DOHH2 (cell line): ENCODE measurements around the gene HSDL1.

Experiments used
- H3F3A ChIP-seq: fragments of 200-600 bp; sonication (generic), shearing (Covaris generic); 2 replicates; pipeline ENCODE4 v1.6.0; 2016; ENCODE audit warnings: antibody characterized with exemption, mild to moderate bottlenecking; ENCODE audit not compliant: control insufficient read depth, insufficient read depth
- H3K27ac ChIP-seq: fragments of 200-600 bp; sonication (generic); 2 replicates; pipeline ENCODE4 v1.5.1; 2014; ENCODE audit warnings: low read depth, mild to moderate bottlenecking, low read length, moderate library complexity
- H3K27me3 ChIP-seq: fragments of 200-600 bp; sonication (generic); 2 replicates; pipeline ENCODE4 v1.6.1; 2014; ENCODE audit warnings: mild to moderate bottlenecking, low read length, mixed read lengths; ENCODE audit not compliant: control insufficient read depth
- H3K36me3 ChIP-seq: fragments of 200-600 bp; sonication (generic); 2 replicates; pipeline ENCODE4 v1.6.1; 2014; ENCODE audit warnings: mild to moderate bottlenecking, low read length, moderate library complexity, mixed read lengths; ENCODE audit not compliant: control insufficient read depth
- H3K4me1 ChIP-seq: fragments of 200-600 bp; sonication (generic); 2 replicates; pipeline ENCODE4 v1.6.1; 2014; ENCODE audit warnings: mild to moderate bottlenecking, low read length, mixed read lengths; ENCODE audit not compliant: control insufficient read depth
- H3K4me2 ChIP-seq: fragments of 200-600 bp; sonication (generic); 2 replicates; pipeline ENCODE4 v1.6.0; 2014; ENCODE audit warnings: mild to moderate bottlenecking, low read length, moderate library complexity
- H3K4me3 ChIP-seq: fragments of 200-600 bp; sonication (generic); 2 replicates; pipeline ENCODE4 v1.5.1; 2014; ENCODE audit warnings: mild to moderate bottlenecking, low read length, mixed read lengths
- H3K79me2 ChIP-seq: fragments of 200-600 bp; sonication (generic); 2 replicates; pipeline ENCODE4 v1.6.1; 2014; ENCODE audit warnings: mild to moderate bottlenecking, low read length, mixed read lengths; ENCODE audit not compliant: control insufficient read depth
- H3K9me2 ChIP-seq: fragments of 200-600 bp; sonication (generic); replicated peaks from 2 replicates; pipeline ENCODE4 v1.6.1; 2014; ENCODE audit warnings: mild to moderate bottlenecking, low read length, mixed read lengths; ENCODE audit not compliant: control insufficient read depth
- H3K9me3 ChIP-seq: fragments of 200-600 bp; sonication (generic); 2 replicates; pipeline ENCODE4 v1.6.1; 2014; ENCODE audit warnings: antibody characterized with exemption, low read length, mixed read lengths; ENCODE audit not compliant: control insufficient read depth, insufficient read depth
- H4K20me1 ChIP-seq: fragments of 200-600 bp; sonication (generic); 2 replicates; pipeline ENCODE4 v1.6.0; 2014; ENCODE audit warnings: low read depth, mild to moderate bottlenecking, antibody characterized with exemption, low read length, moderate library complexity; ENCODE audit not compliant: control insufficient read depth, insufficient read depth
- EZH2phosphoT487 ChIP-seq: fragments of 200-600 bp; sonication (generic); IDR thresholded peaks from 2 replicates; pipeline ENCODE4 v1.6.1; 2017; ENCODE audit warnings: borderline replicate concordance, mild to moderate bottlenecking, antibody characterized with exemption, low read length, moderate library complexity, mixed read lengths
- TF ChIP-seq, protein P1 (sequence below): fragments of 200-600 bp; sonication (generic); IDR thresholded peaks from one replicate; pipeline ENCODE4 v1.5.1; 2014; ENCODE audit warnings: antibody characterized with exemption, mild to moderate bottlenecking, low read depth, low read length; ENCODE audit not compliant: poor library complexity, severe bottlenecking

Gene HSDL1

DNA sequence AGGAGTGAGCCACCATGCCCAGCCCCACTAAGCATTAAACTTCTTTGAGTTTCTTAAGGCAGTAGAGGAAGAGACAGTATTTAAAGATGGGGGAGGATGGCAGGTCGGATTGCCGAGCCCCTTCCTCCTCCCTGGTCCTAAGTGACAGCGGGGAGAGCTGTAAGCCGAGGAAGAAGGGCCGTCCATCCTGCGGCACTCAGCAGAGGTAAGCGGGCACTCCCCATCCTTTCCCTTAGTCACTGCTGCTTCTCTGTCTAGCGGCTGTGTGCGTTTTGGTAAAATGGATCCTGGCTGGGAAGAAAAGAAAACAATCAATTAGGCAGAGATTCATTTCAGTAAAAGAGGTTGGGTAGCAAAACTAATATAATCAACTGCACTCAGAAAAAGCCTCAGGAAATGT, 14.0 kb upstream of the HSDL1 start:
- Histone ChIP-seq H3K4me2 (no peak overlapping the region), H3K9me3 (no peaks in the 10 kb centered on the region), H4K20me1 (no peaks in the 10 kb centered on the region), H3F3A (no peaks in the 10 kb centered on the region), H3K27me3 (peaks cover 33% of the 10 kb centered on the region), H3K79me2 (no peaks in the 10 kb centered on the region), H3K4me3 (no peak overlapping the region), H3K27ac (no peak overlapping the region), H3K36me3 (no peaks in the 10 kb centered on the region), H3K9me2 (no peaks in the 10 kb centered on the region), H3K4me1 (no peaks in the 10 kb centered on the region)
- TF ChIP-seq EZH2phosphoT487, result no peak
- TF ChIP-seq, protein P1, sequence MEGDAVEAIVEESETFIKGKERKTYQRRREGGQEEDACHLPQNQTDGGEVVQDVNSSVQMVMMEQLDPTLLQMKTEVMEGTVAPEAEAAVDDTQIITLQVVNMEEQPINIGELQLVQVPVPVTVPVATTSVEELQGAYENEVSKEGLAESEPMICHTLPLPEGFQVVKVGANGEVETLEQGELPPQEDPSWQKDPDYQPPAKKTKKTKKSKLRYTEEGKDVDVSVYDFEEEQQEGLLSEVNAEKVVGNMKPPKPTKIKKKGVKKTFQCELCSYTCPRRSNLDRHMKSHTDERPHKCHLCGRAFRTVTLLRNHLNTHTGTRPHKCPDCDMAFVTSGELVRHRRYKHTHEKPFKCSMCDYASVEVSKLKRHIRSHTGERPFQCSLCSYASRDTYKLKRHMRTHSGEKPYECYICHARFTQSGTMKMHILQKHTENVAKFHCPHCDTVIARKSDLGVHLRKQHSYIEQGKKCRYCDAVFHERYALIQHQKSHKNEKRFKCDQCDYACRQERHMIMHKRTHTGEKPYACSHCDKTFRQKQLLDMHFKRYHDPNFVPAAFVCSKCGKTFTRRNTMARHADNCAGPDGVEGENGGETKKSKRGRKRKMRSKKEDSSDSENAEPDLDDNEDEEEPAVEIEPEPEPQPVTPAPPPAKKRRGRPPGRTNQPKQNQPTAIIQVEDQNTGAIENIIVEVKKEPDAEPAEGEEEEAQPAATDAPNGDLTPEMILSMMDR, result no peak

DNA sequence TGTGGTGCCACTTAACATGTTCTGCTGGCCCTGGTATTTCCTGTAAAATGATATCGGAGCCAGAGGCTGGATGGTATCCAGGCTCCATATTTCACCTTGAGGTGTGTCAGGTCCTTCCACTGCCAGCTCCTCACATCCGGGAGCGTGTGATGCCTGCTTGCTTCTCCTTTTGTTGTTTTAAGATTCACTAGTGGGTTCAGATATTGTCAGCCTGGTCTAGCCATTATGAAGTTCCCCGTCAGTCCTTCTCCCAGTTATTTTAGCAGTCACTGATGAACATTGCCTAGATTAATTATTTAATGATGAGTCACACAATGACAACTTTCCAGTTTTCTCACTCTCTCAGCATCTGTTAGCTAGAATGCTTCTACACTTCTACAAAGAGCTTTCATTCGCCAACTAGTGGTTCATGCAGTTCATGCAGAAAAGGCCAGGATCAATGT, 11.4 kb upstream of the HSDL1 start:
- Histone ChIP-seq H3K36me3 (no peaks in the 10 kb centered on the region), H3K4me1 (no peaks in the 10 kb centered on the region), H3K27ac (no peak overlapping the region), H3F3A (no peaks in the 10 kb centered on the region), H3K9me2 (no peaks in the 10 kb centered on the region), H3K9me3 (no peaks in the 10 kb centered on the region), H4K20me1 (no peaks in the 10 kb centered on the region), H3K27me3 (peaks cover 26% of the 10 kb centered on the region), H3K4me3 (no peak overlapping the region), H3K4me2 (no peak overlapping the region), H3K79me2 (no peaks in the 10 kb centered on the region)
- no peak for TF ChIP-seq EZH2phosphoT487
- TF ChIP-seq, protein P1, result peak; percentile 12

DNA sequence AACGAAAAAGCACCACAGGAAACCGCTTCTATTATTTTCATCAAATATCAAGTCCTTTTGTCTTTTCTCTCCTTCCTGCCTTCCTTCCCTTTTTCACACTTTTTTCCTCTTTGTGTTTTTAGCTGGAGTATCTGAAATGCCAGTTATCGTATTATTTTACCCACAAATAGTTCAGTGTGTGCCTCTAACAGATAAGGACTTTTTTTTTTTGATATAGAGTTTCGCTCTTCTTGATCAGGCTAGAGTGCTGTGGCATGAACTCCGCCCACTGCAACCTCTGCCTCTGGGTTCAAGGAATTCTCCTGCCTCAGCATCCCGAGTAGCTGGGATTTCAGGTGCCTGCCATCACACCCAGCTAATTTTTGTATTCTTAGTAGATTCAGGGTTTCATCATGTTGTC, 10.8 kb upstream of the HSDL1 start:
- Histone ChIP-seq H3K9me2 (no peaks in the 10 kb centered on the region), H3K4me2 (no peak overlapping the region), H3K79me2 (no peaks in the 10 kb centered on the region), H3K4me3 (no peak overlapping the region), H3K4me1 (no peaks in the 10 kb centered on the region), H3K36me3 (no peaks in the 10 kb centered on the region), H3K27me3 (peaks cover 24% of the 10 kb centered on the region), H4K20me1 (no peaks in the 10 kb centered on the region), H3K27ac (no peak overlapping the region), H3K9me3 (no peaks in the 10 kb centered on the region), H3F3A (no peaks in the 10 kb centered on the region)
- TF ChIP-seq EZH2phosphoT487, result no peak
- TF ChIP-seq, protein P1, result no peak
